HPDE6-E6E7 (cell line): Measurements from ENCODE around the gene CRIP3.
"Not testable (repeated sequence)": the region's sequence is repeated elsewhere in the genome, so short reads cannot be mapped to it uniquely, and the experiment has no call there.

Experiments used
- DNase-seq: peaks from one replicate; pipeline ENCODE4 v3.0.0; 2011; ENCODE audit warnings: missing footprints; ENCODE audit errors: extremely low spot score

CRIP3 gene, protein sequence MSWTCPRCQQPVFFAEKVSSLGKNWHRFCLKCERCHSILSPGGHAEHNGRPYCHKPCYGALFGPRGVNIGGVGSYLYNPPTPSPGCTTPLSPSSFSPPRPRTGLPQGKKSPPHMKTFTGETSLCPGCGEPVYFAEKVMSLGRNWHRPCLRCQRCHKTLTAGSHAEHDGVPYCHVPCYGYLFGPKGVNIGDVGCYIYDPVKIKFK

DNA sequence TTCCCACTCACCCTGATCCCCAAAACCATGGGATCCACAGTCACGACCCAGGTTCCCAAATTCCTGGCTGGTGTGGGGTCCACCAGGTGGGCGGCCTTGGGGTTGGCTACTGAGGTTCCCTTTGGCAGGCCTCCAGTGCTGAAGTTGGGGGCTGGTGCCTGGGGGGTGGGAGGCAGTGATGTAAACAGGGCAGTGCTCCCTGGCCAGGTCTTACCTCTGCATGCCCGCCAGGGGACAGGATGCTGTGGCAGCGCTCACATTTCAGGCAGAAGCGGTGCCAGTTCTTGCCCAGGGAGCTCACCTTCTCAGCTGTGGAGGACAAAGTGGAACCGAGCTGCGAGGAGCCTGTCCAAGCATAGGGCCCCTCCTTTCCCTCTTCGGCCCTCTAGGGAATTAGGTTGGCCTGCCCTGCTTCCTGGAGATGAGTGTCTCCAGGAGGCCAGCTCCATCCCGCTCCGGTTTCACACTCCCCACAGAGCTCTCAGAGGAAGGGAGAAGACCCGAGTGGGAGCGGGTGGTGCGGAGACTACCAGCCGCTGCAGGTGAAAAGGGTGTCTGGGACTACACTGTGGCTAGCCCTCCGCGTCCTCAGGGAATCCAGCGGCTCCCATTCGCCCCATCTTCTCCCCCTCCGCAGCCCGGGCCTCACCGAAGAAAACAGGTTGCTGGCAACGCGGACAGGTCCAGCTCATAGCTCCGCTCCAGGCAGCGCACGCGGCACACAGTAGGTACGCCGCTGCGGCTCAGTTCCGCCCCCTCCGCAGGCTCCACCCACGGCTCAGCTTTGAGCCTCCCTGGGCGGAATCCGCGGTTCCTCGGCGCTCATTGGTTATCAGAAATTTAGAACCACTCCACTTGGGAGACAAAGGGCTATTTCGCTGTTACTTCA is at the start of gene CRIP3:
CRIP3 (minus strand) TSS at position 726 of the 889 bp plus-strand sequence; CDS start at position 692, 34 bp downstream.
- no peak for DNase-seq

DNA sequence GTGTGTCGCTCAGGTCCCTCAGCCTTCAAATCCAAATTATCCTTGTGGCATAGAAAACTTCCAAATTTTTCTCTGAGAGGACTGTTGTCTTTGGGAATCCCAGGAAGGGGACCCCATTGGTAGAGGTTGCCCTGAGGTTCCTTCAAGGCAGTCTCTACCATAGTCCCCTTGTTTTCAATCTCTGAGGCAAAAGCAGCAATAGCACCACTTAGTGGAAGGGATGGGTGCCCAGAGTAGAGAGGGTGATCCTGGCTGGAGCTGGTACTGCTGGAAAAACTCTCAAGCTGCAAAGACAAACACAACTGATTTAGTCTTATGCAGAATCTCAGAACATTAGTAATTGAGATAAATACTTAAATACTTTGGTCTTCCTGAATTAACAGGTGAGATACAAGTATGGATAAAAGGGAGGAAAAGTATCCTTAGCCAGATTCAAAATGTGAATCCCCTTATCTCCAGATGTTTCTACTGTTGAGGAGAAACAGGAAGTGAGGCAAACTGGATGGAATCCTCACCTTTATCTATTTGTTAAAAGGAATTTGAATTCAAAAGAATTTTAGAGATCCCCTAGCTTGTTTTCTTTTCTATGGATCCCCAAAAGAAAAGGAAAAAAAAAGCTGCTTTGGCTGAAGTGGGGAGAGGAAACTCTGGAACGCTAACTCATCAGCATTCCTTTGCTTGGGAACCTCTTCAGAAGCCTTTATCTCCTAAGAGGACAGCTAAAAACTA is 47.4 kb upstream of the CRIP3 start:
- DNase-seq = no peak

- not testable (repeated sequence) for DNase-seq
Observed at GRCh38 chr6:43351951-43352350, 43.3 kb upstream of the CRIP3 start.

DNA sequence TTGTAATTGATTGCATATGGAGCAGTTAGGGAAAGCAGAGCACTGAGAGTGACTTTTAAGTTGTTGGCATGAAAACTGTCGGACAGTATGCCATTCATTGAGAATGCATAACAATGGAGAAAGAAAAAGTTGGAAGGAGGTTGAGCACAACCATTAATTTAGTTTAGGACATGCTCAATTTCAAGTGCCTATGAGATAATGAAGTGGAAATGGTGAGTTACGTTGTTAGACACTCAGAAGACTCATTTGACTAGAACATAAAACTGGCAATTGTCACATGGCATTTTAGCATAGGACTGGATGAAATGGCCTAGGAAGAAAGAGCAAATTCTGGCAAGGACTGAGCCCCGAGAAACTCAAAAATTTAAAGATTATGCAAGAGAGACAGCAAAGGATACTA is 38.8 kb upstream of the CRIP3 start:
- DNase-seq = no peak

DNA sequence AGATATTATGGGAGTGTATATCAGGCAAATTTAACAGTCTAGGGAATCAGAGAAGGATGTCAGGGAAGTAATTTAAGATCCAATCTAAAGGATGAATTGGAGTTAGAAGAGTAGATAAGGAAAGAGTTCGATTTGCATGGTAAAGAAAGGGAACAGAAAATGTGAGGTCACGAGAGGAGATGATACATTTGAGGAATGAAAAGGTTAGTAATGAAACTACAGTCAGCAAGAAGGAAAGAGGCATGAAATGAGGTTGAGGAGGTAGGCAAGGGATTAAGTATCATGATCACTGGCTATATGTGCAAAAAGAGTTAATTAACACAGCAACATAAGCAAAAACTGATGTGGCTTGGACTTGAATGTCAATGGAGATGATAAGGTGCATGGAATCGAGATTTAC is 38.4 kb upstream of the CRIP3 start:
- DNase-seq = no peak

- DNase-seq = not testable (repeated sequence)
Observed at GRCh38 chr6:43346243-43346642, 37.6 kb upstream of the CRIP3 start.

DNA sequence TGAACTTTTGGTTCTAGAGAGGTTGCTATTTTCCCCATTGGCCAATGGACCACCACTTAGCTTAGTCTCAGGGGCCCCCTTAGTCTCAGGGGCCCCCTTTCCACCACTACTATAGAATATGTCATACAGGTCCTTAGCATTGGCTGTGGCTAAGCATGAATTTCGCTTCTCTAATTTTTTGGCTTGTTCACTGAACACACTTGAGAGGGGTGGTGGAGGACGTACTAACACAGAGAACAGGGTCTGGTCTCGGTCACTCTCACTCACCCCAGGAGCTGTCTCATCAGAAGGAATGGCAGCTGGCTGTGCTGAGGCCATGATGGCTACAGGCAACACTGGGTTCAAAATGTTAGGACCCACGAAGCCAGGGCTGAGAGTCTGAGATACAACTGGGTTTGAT is 30.5 kb upstream of the CRIP3 start:
- DNase-seq = no peak

DNA sequence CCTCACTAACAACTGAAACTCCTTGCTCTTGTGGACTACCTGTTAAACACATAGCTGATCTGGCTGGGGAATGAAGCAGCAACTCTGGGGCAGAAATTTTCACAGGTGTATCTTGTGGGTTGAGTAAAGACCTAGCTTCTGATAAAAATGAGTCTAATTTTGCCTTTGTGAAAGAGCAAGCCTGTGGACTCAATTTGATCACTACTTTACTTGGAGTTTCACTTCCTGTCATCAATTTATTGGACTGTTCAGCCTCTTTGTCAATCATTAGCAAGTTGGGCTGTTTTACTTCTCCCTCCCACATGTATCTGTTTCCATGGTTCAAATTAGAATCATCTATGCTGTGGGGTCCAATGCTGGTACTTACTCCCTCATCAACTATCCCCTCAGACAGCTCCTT is 29.6 kb upstream of the CRIP3 start:
- DNase-seq = no peak

GRCh38 chr6:43336382-43336781 is 27.8 kb upstream of the CRIP3 start:
- DNase-seq = no peak

- no peak for DNase-seq
Observed at GRCh38 chr6:43335469-43335868, 26.8 kb upstream of the CRIP3 start.

GRCh38 chr6:43334466-43335095 is 26.0 kb upstream of the CRIP3 start:
- DNase-seq = peak; percentile 19

- DNase-seq = no peak
Observed at GRCh38 chr6:43331891-43332290, 23.3 kb upstream of the CRIP3 start.

- no peak for DNase-seq
Observed at GRCh38 chr6:43331470-43331869, 22.8 kb upstream of the CRIP3 start.

DNA sequence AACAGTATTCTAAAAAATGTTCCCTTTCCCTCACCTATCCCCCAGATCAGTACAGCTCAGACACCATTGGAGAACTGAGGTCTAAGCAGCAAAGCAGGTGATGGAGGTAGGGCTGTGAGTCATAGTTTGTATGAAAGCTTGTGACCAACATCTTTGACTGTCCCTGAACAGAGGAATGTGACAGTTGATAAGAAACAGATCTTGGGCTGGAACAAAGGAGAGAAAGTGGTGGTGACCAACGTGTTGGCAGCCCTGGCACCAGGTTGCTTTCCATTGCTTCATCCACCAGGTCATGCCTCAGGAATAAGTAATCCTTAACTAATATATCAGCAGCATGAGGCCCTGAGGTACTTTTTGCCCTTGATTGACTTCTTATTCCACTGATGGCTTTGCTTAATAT is 19.9 kb upstream of the CRIP3 start:
- DNase-seq = no peak

- no peak for DNase-seq
Observed at GRCh38 chr6:43325876-43326275, 17.2 kb upstream of the CRIP3 start.

- DNase-seq = no peak
Observed at GRCh38 chr6:43318011-43318410, 9.4 kb upstream of the CRIP3 start.

DNA sequence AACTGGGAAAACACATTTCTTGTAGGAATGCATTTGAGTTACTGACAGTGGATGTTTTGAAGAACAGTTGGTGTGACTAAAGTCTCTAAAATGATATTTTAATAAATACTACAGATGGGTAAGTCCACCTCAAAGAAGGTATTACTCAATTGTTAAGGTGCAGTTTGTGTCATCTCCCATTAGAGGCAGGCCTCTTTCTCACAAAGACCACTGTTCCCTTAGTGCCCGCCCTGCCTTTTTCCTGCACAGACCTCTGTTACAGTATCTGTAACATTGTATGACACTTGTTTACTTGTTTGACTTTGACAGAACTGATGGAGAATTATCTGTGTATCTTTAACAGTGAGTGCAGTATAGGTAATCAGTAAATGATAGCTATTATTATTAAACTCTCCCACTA is 5.2 kb upstream of the CRIP3 start:
- DNase-seq = no peak

GRCh38 chr6:43311666-43312065 is 3.0 kb upstream of the CRIP3 start:
- no peak for DNase-seq

DNA sequence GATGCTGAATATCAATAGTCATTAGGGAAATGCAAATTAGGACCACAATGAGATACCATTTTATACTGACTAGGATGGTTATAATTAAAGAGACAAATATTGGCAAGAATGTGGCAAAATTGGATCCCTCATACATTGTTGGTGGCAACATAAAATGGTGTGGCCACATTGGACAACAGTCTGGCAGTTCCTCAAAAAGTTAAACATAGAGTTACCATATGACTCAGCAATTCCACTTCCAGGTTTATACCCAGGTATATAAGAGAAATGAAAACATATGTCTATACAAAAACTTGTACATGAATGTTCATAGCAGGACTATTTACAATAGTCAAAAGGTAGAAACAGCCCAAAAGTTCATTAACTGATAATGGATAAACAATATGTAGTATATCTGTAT is 2.0 kb upstream of the CRIP3 start:
- no peak for DNase-seq

GRCh38 chr6:43310134-43310533 is 1.5 kb upstream of the CRIP3 start:
- no peak for DNase-seq

- no peak for DNase-seq
Observed at GRCh38 chr6:43308990-43309477, 408 bp upstream of the CRIP3 start.
